PFSK-1 (cell line): ENCODE results near the gene ALG2.

ENCODE experiments used
- REST ChIP-seq, 2 experiments: IDR thresholded peaks; 2 replicates each; pipeline versions ENCODE4 v1.6.1 to v1.8.0; 2011 to 2012; ENCODE audit warnings: low read depth in 2 of 2, low read length in 2 of 2, control low read depth in 1 of 2, inconsistent platforms in 1 of 2, mild to moderate bottlenecking in 1 of 2, moderate library complexity in 1 of 2; ENCODE audit not compliant: insufficient read depth in 1 of 2
- SIN3A ChIP-seq: IDR thresholded peaks from 2 replicates; pipeline ENCODE4 v1.6.1; 2012; ENCODE audit warnings: mild to moderate bottlenecking, low read length, moderate library complexity, borderline replicate concordance; ENCODE audit not compliant: insufficient read depth

GRCh38 chr9:99251157-99251556 lies 29.4 kb upstream of the ALG2 start:
- no peak for TF ChIP-seq REST (IDR thresholded peaks at IDR 0.05; ENCODE audit: insufficient read depth in 1 of 2, low read depth in 2 of 2, low read length in 2 of 2)
- TF ChIP-seq SIN3A: no peak
